Psoas muscle (tissue), 8 donors: ENCODE measurements around the gene PARVB. TPM values are rescaled to one million over a fixed set of nuclear protein-coding genes. Genes with fewer than 3 reads are reported as not detected.

Experiments
- ATAC-seq, 4 donors: fragments of 200-7000 bp; cut with Tn5 transposase; one replicate each; pipeline ENCODE4 v1.9.1; 2020; ENCODE audit warnings: moderate library complexity in 3 of 4, mild to moderate bottlenecking in 2 of 4
- DNase-seq, 2 donors: peaks; one replicate each; pipeline ENCODE4 v3.0.0-alpha.2; 2020
- H3K27ac ChIP-seq: fragments of 200-600 bp; one replicate; pipeline ENCODE4 v1.8.0; 2022
- H3K27me3 ChIP-seq, 3 donors: fragments of 200-600 bp in 1 of 3; one replicate each; pipeline versions ENCODE4 v1.6.1 to v1.8.0; 2013 to 2022; ENCODE audit warnings: low read length in 2 of 3, mild to moderate bottlenecking in 2 of 3, moderate library complexity in 1 of 3; ENCODE audit not compliant: insufficient read depth in 3 of 3
- H3K36me3 ChIP-seq, 2 donors: fragments of 200-600 bp in 1 of 2; one replicate each; pipeline versions ENCODE4 v1.6.1 to v1.8.0; 2013 to 2022; ENCODE audit warnings: low read depth in 1 of 2, mild to moderate bottlenecking in 1 of 2, moderate library complexity in 1 of 2; ENCODE audit not compliant: insufficient read depth in 1 of 2
- H3K4me1 ChIP-seq: fragments of 200-600 bp; one replicate; pipeline ENCODE4 v1.8.0; 2022
- H3K4me3 ChIP-seq: fragments of 200-600 bp; one replicate; pipeline ENCODE4 v1.8.0; 2022; ENCODE audit warnings: mild to moderate bottlenecking
- H3K9me3 ChIP-seq: fragments of 200-600 bp; one replicate; pipeline ENCODE4 v1.8.0; 2022
- CTCF ChIP-seq: fragments of 200-600 bp; IDR thresholded peaks from one replicate; pipeline ENCODE4 v1.8.0; 2022; ENCODE audit warnings: antibody characterized with exemption
- WGBS, 3 donors: extraction: QIAGEN DNeasy Blood & Tissue Kit; methylation state at CpG; one replicate each; pipeline versions ENCODE4 v1.1.6 to v1.1.7; 2013; 5-methylcytosine and 5-hydroxymethylcytosine counted together
- intact Hi-C, 2 donors: fragments of 100-400 bp; cut with DNase I; formaldehyde crosslinking; loops; one replicate each; pipeline versions ENCODE4 v1.11.0 to v1.14.2; 2022
- polyA plus RNA-seq, 3 donors: library from polyadenylated mRNA; stranded (reverse); fragments of 200-250 nt; gene quantifications; one replicate each; pipeline ENCODE4 v1.2.3, GENCODE V29; 2013
- total RNA-seq, 4 donors: library from RNA; stranded (reverse); fragmentation: NEBNext Ultra II Directional in 2 of 4; extraction: Animal tissue kit (Norgen Biotek cat#: 25700) in 2 of 4; gene quantifications; one replicate each; pipeline versions ENCODE4 v1.2.1 to v1.2.4, GENCODE V29; 2021 to 2023
- donor health status: healthy with polysubstance abuse.
- donor health status: DM: no; HTN: no; CAD: no; lungs with moderate emphysema.
- donor health status: Bipolar disorder and iron deficiency.
- donor health status: healthy.
- donor health status: DM: yes; HTN: yes; CAD: no.
- donor health status: DM: no; HTN: no; CAD: no.
- donor health status: DM: no; HTN: no; CAD: no.
- donor health status: DM: yes; HTN: yes; CAD: no.

PARVB gene
- total and polyA plus RNA-seq, 7 donors, result 84.5 to 172 (median 103) TPM

- Histone ChIP-seq H3K4me1 (peaks cover 23% of the 10 kb centered on the region), H3K9me3 (no peaks in the 10 kb centered on the region), H3K36me3 (no peaks in the 10 kb centered on the region), H3K27me3 (no peaks in the 10 kb centered on the region), H3K4me3 (no peak overlapping the region), H3K27ac (peak overlapping the region; percentile 50)
- intact Hi-C loops, result no loop called here
- DNase-seq (no peak), ATAC-seq (no peak)
- 82 to 84% (median 84%) methylated on average over 20 of the region's 20 CpGs for WGBS, 3 donors
- TF ChIP-seq CTCF, result no peak
Observed at GRCh38 chr22:44042249-44043218, 18.4 kb downstream of the PARVB start.

DNA sequence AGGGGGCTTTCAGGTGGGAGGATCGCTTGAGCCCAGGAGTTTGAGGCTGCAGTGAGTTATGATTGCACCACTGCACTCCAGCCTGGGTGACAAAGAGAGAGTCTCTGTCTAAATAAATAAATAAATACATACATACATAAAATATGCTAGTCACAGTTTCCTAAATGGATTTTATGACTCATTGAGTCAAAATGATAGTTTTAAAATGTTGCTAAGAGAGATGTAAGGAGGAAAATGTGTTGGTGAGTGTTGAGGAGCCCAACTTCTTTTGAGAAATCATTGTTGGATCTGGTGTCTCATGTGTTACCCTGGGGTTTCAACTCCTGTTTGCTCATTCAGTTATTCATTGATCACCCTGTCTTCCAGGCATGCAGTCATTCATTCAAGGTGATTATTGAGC lies 21.0 kb downstream of the PARVB start:
- DNase-seq, result no peak
- H3K36me3 ChIP-seq, result no peaks in the 10 kb centered on the region
- no peak for ATAC-seq
- H3K4me1 ChIP-seq, result peaks cover 22% of the 10 kb centered on the region
- no peak overlapping the region for H3K4me3 ChIP-seq
- no peaks in the 10 kb centered on the region for H3K27me3 ChIP-seq
- H3K27ac ChIP-seq, result no peak overlapping the region
- no peak for TF ChIP-seq CTCF
- no peaks in the 10 kb centered on the region for H3K9me3 ChIP-seq
- intact Hi-C loops, result no loop called here
- WGBS, 3 donors, result 95 to 100% (median 96%) methylated on average over 1 of the region's 1 CpG

- TF ChIP-seq CTCF, result no peak
- peaks cover 36% of the 10 kb centered on the region for H3K4me1 ChIP-seq
- WGBS, 3 donors, result 80 to 88% (median 83%) methylated on average over 14 of the region's 14 CpGs
- ATAC-seq (no peak), DNase-seq (no peak)
- intact Hi-C loops, result no loop called here
- H3K4me3 ChIP-seq, result no peak overlapping the region
- no peak overlapping the region for H3K27ac ChIP-seq
- no peaks in the 10 kb centered on the region for H3K36me3 ChIP-seq
- no peaks in the 10 kb centered on the region for H3K9me3 ChIP-seq
- no peaks in the 10 kb centered on the region for H3K27me3 ChIP-seq
Observed at GRCh38 chr22:44046485-44047141, 22.5 kb downstream of the PARVB start.

GRCh38 chr22:44047891-44048301 lies 23.8 kb downstream of the PARVB start:
- Histone ChIP-seq H3K36me3 (no peaks in the 10 kb centered on the region), H3K9me3 (no peaks in the 10 kb centered on the region), H3K27ac (no peak overlapping the region), H3K27me3 (no peaks in the 10 kb centered on the region), H3K4me1 (peaks cover 45% of the 10 kb centered on the region), H3K4me3 (no peak overlapping the region)
- intact Hi-C loops, result no loop called here
- DNase-seq, result no peak
- ATAC-seq, result no peak
- TF ChIP-seq CTCF, result no peak
- WGBS, 3 donors, result 84 to 88% (median 85%) methylated on average over 9 of the region's 9 CpGs
